GM23338 (cell line): Measurements from ENCODE around the gene SYNE2.
"Not testable (repeated sequence)": the region's sequence is repeated elsewhere in the genome, so short reads cannot be mapped to it uniquely, and the experiment has no call there.

Source experiments
- EZH2 ChIP-seq: fragments of 200-600 bp; sonication (generic); IDR thresholded peaks from one replicate; pipeline ENCODE4 v1.8.0; 2017; ENCODE audit warnings: antibody characterized with exemption, mild to moderate bottlenecking, low read depth; ENCODE audit not compliant: unreplicated experiment
- EZH2phosphoT487 ChIP-seq: fragments of 200-600 bp; sonication (generic); IDR thresholded peaks from one replicate; pipeline ENCODE4 v1.8.1; 2018; ENCODE audit warnings: antibody characterized with exemption; ENCODE audit not compliant: unreplicated experiment
- POLR2AphosphoS5 ChIP-seq: IDR thresholded peaks from 2 replicates; pipeline ENCODE4 v1.6.1; 2016; ENCODE audit warnings: antibody characterized with exemption, low read depth
- TF ChIP-seq, protein P1 (sequence below), 2 experiments: fragments of 200-600 bp in 1 of 2; sonication (generic) in 1 of 2; conservative IDR thresholded peaks; 2 replicates each; pipeline versions ENCODE4 v1.5.1 to v1.6.1; 2016 to 2017; ENCODE audit warnings: antibody characterized with exemption in 2 of 2, low read depth in 2 of 2, mild to moderate bottlenecking in 2 of 2, moderate library complexity in 1 of 2
- TF ChIP-seq, protein P2 (sequence below): IDR thresholded peaks from one replicate; pipeline ENCODE4 v1.6.1; 2018; ENCODE audit warnings: antibody characterized with exemption; ENCODE audit not compliant: unreplicated experiment

GRCh38 chr14:64037869-64038745 is 185.3 kb downstream of the SYNE2 start:
- TF ChIP-seq POLR2AphosphoS5, EZH2, EZH2phosphoT487: not testable (repeated sequence)
- TF ChIP-seq, protein P1, sequence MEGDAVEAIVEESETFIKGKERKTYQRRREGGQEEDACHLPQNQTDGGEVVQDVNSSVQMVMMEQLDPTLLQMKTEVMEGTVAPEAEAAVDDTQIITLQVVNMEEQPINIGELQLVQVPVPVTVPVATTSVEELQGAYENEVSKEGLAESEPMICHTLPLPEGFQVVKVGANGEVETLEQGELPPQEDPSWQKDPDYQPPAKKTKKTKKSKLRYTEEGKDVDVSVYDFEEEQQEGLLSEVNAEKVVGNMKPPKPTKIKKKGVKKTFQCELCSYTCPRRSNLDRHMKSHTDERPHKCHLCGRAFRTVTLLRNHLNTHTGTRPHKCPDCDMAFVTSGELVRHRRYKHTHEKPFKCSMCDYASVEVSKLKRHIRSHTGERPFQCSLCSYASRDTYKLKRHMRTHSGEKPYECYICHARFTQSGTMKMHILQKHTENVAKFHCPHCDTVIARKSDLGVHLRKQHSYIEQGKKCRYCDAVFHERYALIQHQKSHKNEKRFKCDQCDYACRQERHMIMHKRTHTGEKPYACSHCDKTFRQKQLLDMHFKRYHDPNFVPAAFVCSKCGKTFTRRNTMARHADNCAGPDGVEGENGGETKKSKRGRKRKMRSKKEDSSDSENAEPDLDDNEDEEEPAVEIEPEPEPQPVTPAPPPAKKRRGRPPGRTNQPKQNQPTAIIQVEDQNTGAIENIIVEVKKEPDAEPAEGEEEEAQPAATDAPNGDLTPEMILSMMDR (conservative IDR thresholded peaks at IDR 0.05; ENCODE audit: low read depth in 2 of 2) = not testable (repeated sequence)
- TF ChIP-seq, protein P2, sequence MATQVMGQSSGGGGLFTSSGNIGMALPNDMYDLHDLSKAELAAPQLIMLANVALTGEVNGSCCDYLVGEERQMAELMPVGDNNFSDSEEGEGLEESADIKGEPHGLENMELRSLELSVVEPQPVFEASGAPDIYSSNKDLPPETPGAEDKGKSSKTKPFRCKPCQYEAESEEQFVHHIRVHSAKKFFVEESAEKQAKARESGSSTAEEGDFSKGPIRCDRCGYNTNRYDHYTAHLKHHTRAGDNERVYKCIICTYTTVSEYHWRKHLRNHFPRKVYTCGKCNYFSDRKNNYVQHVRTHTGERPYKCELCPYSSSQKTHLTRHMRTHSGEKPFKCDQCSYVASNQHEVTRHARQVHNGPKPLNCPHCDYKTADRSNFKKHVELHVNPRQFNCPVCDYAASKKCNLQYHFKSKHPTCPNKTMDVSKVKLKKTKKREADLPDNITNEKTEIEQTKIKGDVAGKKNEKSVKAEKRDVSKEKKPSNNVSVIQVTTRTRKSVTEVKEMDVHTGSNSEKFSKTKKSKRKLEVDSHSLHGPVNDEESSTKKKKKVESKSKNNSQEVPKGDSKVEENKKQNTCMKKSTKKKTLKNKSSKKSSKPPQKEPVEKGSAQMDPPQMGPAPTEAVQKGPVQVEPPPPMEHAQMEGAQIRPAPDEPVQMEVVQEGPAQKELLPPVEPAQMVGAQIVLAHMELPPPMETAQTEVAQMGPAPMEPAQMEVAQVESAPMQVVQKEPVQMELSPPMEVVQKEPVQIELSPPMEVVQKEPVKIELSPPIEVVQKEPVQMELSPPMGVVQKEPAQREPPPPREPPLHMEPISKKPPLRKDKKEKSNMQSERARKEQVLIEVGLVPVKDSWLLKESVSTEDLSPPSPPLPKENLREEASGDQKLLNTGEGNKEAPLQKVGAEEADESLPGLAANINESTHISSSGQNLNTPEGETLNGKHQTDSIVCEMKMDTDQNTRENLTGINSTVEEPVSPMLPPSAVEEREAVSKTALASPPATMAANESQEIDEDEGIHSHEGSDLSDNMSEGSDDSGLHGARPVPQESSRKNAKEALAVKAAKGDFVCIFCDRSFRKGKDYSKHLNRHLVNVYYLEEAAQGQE = not testable (repeated sequence)
